SK-N-SH (cell line): Measurements from ENCODE around the gene EDRF1. TPM values are rescaled to one million over a fixed set of nuclear protein-coding genes. Genes with fewer than 3 reads are reported as not detected.

Experiments used
- CTCF ChIA-PET: fragments of 300-600, 350-600 bp; formaldehyde crosslinking; extraction: SDS; loops from one replicate; lab custom pipeline; 2021; lab: Yijun Ruan, JAX
- POLR2A ChIA-PET: fragments of 350-600 bp; sonication (Branson Sonifier 250); formaldehyde crosslinking; extraction: SDS; loops from one replicate; lab custom pipeline; 2020; ENCODE audit warnings: antibody characterized with exemption, inconsistent platforms; lab: Yijun Ruan, JAX
- DNase-seq: peaks from one replicate; pipeline ENCODE4 v3.0.0; 2012
- H2AFZ ChIP-seq: fragments of 200-600 bp; sonication (generic); 2 replicates; pipeline ENCODE4 v1.8.1; 2016; ENCODE audit warnings: antibody characterized with exemption, mild to moderate bottlenecking, low read depth
- H3F3A ChIP-seq: fragments of 200-600 bp; sonication (generic); replicated peaks from 2 replicates; pipeline ENCODE3; 2016; ENCODE audit warnings: antibody characterized with exemption, mild to moderate bottlenecking; ENCODE audit not compliant: insufficient read depth
- H3K27ac ChIP-seq, 2 experiments: fragments of 200-500 bp in 1 of 2; fragments of 200-600 bp in 1 of 2; sonication (Bioruptor generic) in 1 of 2; sonication (generic), shearing (Covaris generic) in 1 of 2; 2 replicates each; pipeline versions ENCODE4 v1.5.1 to v1.6.1; 2014 to 2016; ENCODE audit warnings: low read depth in 2 of 2, inconsistent platforms in 1 of 2, low read length in 1 of 2, mild to moderate bottlenecking in 1 of 2, mixed read lengths in 1 of 2
- H3K27me3 ChIP-seq: fragments of 200-600 bp; sonication (generic), shearing (Covaris generic); 2 replicates; pipeline ENCODE4 v1.6.1; 2016; ENCODE audit warnings: mixed run types; ENCODE audit not compliant: insufficient read depth
- H3K36me3 ChIP-seq, 2 experiments: fragments of 200-500 bp in 1 of 2; fragments of 200-600 bp in 1 of 2; sonication (Bioruptor generic) in 1 of 2; sonication (generic) in 1 of 2; replicated peaks in 1 of 2; 2 replicates each; pipeline versions ENCODE3 to v1.5.1; 2014 to 2016; ENCODE audit warnings: low read length in 1 of 2, mild to moderate bottlenecking in 1 of 2; ENCODE audit not compliant: insufficient read depth in 2 of 2, control insufficient read depth in 1 of 2
- H3K4me1 ChIP-seq, 2 experiments: fragments of 200-500 bp in 1 of 2; fragments of 200-600 bp in 1 of 2; sonication (Bioruptor generic) in 1 of 2; sonication (generic), shearing (Covaris generic) in 1 of 2; 2 replicates each; pipeline versions ENCODE4 v1.5.1 to v1.6.1; 2014 to 2016; ENCODE audit warnings: low read depth in 1 of 2, low read length in 1 of 2, mixed run types in 1 of 2; ENCODE audit not compliant: insufficient read depth in 2 of 2, control insufficient read depth in 1 of 2
- H3K4me2 ChIP-seq: fragments of 200-600 bp; sonication (generic), shearing (Covaris generic); 2 replicates; pipeline ENCODE4 v1.6.1; 2017; ENCODE audit warnings: mixed run types
- H3K4me3 ChIP-seq, 2 experiments: fragments of 200-500 bp in 1 of 2; fragments of 200-600 bp in 1 of 2; sonication (Bioruptor generic) in 1 of 2; sonication (generic), shearing (Covaris generic) in 1 of 2; 2 replicates each; pipeline versions ENCODE4 v1.5.1 to v1.8.1; 2014 to 2016; ENCODE audit warnings: low read depth in 2 of 2, inconsistent platforms in 1 of 2, low read length in 1 of 2, mild to moderate bottlenecking in 1 of 2, mixed read lengths in 1 of 2, moderate library complexity in 1 of 2
- H3K79me2 ChIP-seq: fragments of 200-600 bp; sonication (generic); 2 replicates; pipeline ENCODE4 v1.8.1; 2017; ENCODE audit warnings: mild to moderate bottlenecking; ENCODE audit not compliant: insufficient read depth
- H3K9ac ChIP-seq: fragments of 200-600 bp; sonication (generic); 2 replicates; pipeline ENCODE4 v1.6.1; 2017; ENCODE audit warnings: mixed run types
- H3K9me2 ChIP-seq: fragments of 200-600 bp; sonication (generic); 2 replicates; pipeline ENCODE4 v1.6.1; 2017; ENCODE audit warnings: mixed run types
- H3K9me3 ChIP-seq: fragments of 200-600 bp; sonication (generic); 2 replicates; pipeline ENCODE4 v1.6.1; 2017; ENCODE audit warnings: mixed run types, mild to moderate bottlenecking, moderate library complexity
- H4K20me1 ChIP-seq: fragments of 200-600 bp; sonication (generic); 2 replicates; pipeline ENCODE4 v1.6.1; 2017; ENCODE audit warnings: mild to moderate bottlenecking, mixed run types; ENCODE audit not compliant: insufficient read depth
- FOXJ3 ChIP-seq: sonication (generic); formaldehyde crosslinking; IDR thresholded peaks from 2 replicates; pipeline ENCODE4 v1.5.1; 2020; ENCODE audit warnings: mild to moderate bottlenecking, missing genetic modification reagents
- FOXM1 ChIP-seq: IDR thresholded peaks from 2 replicates; pipeline ENCODE4 v1.4.0; 2012; ENCODE audit warnings: low read depth, mild to moderate bottlenecking
- GATA2 ChIP-seq: sonication (generic); formaldehyde crosslinking; IDR thresholded peaks from 2 replicates; pipeline ENCODE4 v1.5.0; 2020; ENCODE audit warnings: mild to moderate bottlenecking, missing genetic modification reagents
- NFIC ChIP-seq: IDR thresholded peaks from 2 replicates; pipeline ENCODE4 v1.4.0; 2012; ENCODE audit warnings: borderline replicate concordance
- RFX5 ChIP-seq: IDR thresholded peaks from 2 replicates; pipeline ENCODE4 v1.6.1; 2012; ENCODE audit warnings: mild to moderate bottlenecking, improper control_type of control experiment, low read length
- WGBS: methylation state at CpG from one replicate; pipeline ENCODE4 v1.1.6; 2017; ENCODE audit warnings: low lambda C conversion rate; 5-methylcytosine and 5-hydroxymethylcytosine counted together
- polyA plus RNA-seq, 3 experiments: library from polyadenylated mRNA; depleted of rRNA; stranded (reverse); fragments of >200 nt; gene quantifications; 2 replicates each; pipeline ENCODE4 v1.2.3, GENCODE V29; 2012
- TF ChIP-seq, protein P1 (sequence below): IDR thresholded peaks from 2 replicates; pipeline ENCODE4 v1.6.1; 2012; ENCODE audit warnings: mild to moderate bottlenecking, low read depth, low read length, moderate library complexity
- TF ChIP-seq, protein P2 (sequence below): IDR thresholded peaks from 2 replicates; pipeline ENCODE4; 2012

The EDRF1 gene
- polyA plus RNA-seq, 1 of the 3 experiments (the other 2 are of a cell fraction): 19.2 TPM

DNA sequence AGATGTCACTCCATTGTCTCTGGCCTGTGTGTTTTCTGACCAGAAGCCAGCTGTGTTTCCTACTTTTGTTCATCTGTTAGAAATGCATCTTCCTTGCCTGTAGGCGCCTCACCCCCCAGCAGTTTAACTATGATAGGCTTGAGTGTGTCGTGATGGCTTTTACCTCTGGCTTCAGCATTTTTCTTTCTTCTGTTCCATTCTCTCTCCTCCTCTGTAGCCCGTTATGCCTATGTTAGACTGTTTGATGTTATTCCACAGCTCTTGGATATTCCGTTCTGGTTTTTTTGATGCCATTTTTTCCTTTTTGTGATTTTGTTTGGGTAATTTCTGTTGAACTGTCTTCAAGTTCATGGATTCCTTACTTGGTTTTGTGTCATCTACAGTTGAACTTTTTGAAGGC, 38.2 kb downstream of the EDRF1 start:
- Histone ChIP-seq H3K4me1 (no peaks in the 10 kb centered on the region), H3K9me2 (no peaks in the 10 kb centered on the region), H3K27me3 (no peaks in the 10 kb centered on the region)
- no peak for TF ChIP-seq FOXJ3
- TF ChIP-seq, protein P1, sequence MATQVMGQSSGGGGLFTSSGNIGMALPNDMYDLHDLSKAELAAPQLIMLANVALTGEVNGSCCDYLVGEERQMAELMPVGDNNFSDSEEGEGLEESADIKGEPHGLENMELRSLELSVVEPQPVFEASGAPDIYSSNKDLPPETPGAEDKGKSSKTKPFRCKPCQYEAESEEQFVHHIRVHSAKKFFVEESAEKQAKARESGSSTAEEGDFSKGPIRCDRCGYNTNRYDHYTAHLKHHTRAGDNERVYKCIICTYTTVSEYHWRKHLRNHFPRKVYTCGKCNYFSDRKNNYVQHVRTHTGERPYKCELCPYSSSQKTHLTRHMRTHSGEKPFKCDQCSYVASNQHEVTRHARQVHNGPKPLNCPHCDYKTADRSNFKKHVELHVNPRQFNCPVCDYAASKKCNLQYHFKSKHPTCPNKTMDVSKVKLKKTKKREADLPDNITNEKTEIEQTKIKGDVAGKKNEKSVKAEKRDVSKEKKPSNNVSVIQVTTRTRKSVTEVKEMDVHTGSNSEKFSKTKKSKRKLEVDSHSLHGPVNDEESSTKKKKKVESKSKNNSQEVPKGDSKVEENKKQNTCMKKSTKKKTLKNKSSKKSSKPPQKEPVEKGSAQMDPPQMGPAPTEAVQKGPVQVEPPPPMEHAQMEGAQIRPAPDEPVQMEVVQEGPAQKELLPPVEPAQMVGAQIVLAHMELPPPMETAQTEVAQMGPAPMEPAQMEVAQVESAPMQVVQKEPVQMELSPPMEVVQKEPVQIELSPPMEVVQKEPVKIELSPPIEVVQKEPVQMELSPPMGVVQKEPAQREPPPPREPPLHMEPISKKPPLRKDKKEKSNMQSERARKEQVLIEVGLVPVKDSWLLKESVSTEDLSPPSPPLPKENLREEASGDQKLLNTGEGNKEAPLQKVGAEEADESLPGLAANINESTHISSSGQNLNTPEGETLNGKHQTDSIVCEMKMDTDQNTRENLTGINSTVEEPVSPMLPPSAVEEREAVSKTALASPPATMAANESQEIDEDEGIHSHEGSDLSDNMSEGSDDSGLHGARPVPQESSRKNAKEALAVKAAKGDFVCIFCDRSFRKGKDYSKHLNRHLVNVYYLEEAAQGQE: no peak
- no peak for TF ChIP-seq FOXM1
- TF ChIP-seq, protein P2, sequence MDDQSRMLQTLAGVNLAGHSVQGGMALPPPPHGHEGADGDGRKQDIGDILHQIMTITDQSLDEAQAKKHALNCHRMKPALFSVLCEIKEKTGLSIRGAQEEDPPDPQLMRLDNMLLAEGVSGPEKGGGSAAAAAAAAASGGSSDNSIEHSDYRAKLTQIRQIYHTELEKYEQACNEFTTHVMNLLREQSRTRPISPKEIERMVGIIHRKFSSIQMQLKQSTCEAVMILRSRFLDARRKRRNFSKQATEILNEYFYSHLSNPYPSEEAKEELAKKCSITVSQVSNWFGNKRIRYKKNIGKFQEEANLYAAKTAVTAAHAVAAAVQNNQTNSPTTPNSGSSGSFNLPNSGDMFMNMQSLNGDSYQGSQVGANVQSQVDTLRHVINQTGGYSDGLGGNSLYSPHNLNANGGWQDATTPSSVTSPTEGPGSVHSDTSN: no peak
- TF ChIP-seq RFX5: no peak
- no peak for TF ChIP-seq NFIC
- TF ChIP-seq, all 33 proteins: peak for 0
- Histone ChIP-seq H3K79me2 (no peaks in the 10 kb centered on the region; the same call in 1 of the 2 replicates), H4K20me1 (no peaks in the 10 kb centered on the region), H3F3A (no peaks in the 10 kb centered on the region), H3K9me3 (no peaks in the 10 kb centered on the region), H2AFZ (no peak overlapping the region), H3K36me3 (peaks cover 74 to 89% of the 10 kb centered on the region in 2 experiments), H3K27ac (no peak overlapping the region), H3K4me2 (no peak overlapping the region), H3K9ac (no peak overlapping the region), H3K4me3 (no peak overlapping the region)
- no peak for DNase-seq
- 99% methylated on average over 4 of the region's 4 CpGs for WGBS
- CTCF ChIA-PET: interaction anchor here (1.1 kb wide), 1 partner anchor 10 kb away, joined by 3 read pairs; no protein-coding TSS in a partner anchor
- POLR2A ChIA-PET: no interaction called here

DNA sequence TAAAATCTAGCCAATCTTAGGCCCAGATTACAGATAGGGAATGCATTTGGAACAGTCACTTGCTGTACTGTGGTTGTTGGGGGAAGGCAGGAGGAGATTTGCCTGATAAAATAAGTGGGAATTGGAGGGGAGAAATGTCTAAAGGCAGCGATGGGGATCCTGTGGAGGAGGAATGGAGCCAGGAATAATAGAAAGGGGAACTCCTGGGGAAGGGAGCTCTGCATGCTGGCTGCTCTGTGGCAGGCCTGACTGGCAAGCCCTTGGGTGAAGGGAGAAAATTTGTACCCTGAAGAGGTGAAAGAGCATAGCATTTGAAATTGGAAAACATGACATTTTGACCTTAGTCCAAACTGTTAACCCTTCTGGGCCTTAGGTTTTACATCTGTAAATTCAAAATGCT, 42.5 kb downstream of the EDRF1 start:
- DNase-seq: no peak
- H4K20me1 ChIP-seq: no peaks in the 10 kb centered on the region
- no peaks in the 10 kb centered on the region for H3K9me2 ChIP-seq
- H2AFZ ChIP-seq: no peak overlapping the region
- H3K4me2 ChIP-seq: no peak overlapping the region
- H3K27ac ChIP-seq: no peak overlapping the region
- ChIA-PET POLR2A (no interaction called here), CTCF (no interaction called here)
- no peak overlapping the region for H3K9ac ChIP-seq
- no peaks in the 10 kb centered on the region for H3F3A ChIP-seq
- H3K4me3 ChIP-seq: no peak overlapping the region
- no peaks in the 10 kb centered on the region for H3K4me1 ChIP-seq
- no peak for TF ChIP-seq GATA2
- WGBS: 53% methylated on average over 1 of the region's 1 CpG
- H3K36me3 ChIP-seq: peaks cover 68 to 90% of the 10 kb centered on the region in 2 experiments
- H3K27me3 ChIP-seq: no peaks in the 10 kb centered on the region
- H3K79me2 ChIP-seq: no peaks in the 10 kb centered on the region
- H3K9me3 ChIP-seq: no peaks in the 10 kb centered on the region
